GDM1 (cell line): ENCODE results near the gene ATXN7L2.

Source experiments
- DNase-seq: peaks from one replicate; lab custom pipeline; 2025; lab: John Stamatoyannopoulos, UW

Gene ATXN7L2

GRCh38 chr1:109523706-109524105 is 40.0 kb downstream of the ATXN7L2 start:
- no peak for DNase-seq

GRCh38 chr1:109527098-109527811 is 43.5 kb downstream of the ATXN7L2 start:
- DNase-seq = no peak

- no peak for DNase-seq
Measured at GRCh38 chr1:109527846-109528695, 44.4 kb downstream of the ATXN7L2 start.

- no peak for DNase-seq
Measured at GRCh38 chr1:109528712-109529111, 45.0 kb downstream of the ATXN7L2 start.

GRCh38 chr1:109529881-109530456 is 46.3 kb downstream of the ATXN7L2 start:
- DNase-seq = no peak

- no peak for DNase-seq
Measured at GRCh38 chr1:109530457-109531087, 46.9 kb downstream of the ATXN7L2 start.

- DNase-seq = no peak
Measured at GRCh38 chr1:109531380-109531779, 47.7 kb downstream of the ATXN7L2 start.

GRCh38 chr1:109531826-109532364 is 48.2 kb downstream of the ATXN7L2 start:
- DNase-seq = no peak

- peak; percentile 62 for DNase-seq
Measured at GRCh38 chr1:109532365-109533136, 48.8 kb downstream of the ATXN7L2 start.

GRCh38 chr1:109534307-109534858 is 50.7 kb downstream of the ATXN7L2 start:
- no peak for DNase-seq

- no peak for DNase-seq
Measured at GRCh38 chr1:109535481-109535880, 51.8 kb downstream of the ATXN7L2 start.

- no peak for DNase-seq
Measured at GRCh38 chr1:109535971-109536491, 52.3 kb downstream of the ATXN7L2 start.

GRCh38 chr1:109537450-109538178 is 53.9 kb downstream of the ATXN7L2 start:
- DNase-seq = no peak

GRCh38 chr1:109538827-109539555 is 55.3 kb downstream of the ATXN7L2 start:
- DNase-seq = no peak

GRCh38 chr1:109539676-109540075 is 56.0 kb downstream of the ATXN7L2 start, which contains the start of gene GPR61:
TSS of gene GPR61 (plus strand) at chr1:109539872. CDS start at chr1:109543023, 3,151 bp downstream.
- DNase-seq = no peak

GRCh38 chr1:109541102-109541501 is 57.4 kb downstream of the ATXN7L2 start:
- no peak for DNase-seq
